Daoy (cell line): ENCODE data around the gene CCDC188. TPM values are rescaled to one million over a fixed set of nuclear protein-coding genes. Genes with fewer than 3 reads are reported as not detected.

ENCODE experiments used
- DNase-seq: peaks from one replicate; pipeline ENCODE4 v3.0.0-alpha.2; 2015; ENCODE audit warnings: low read depth
- total RNA-seq: library from RNA; depleted of rRNA; stranded (reverse); fragments of >200 nt; shearing (Covaris generic); gene quantifications from 2 replicates; pipeline ENCODE4 v1.2.3, GENCODE V29; 2014

Gene CCDC188
- total RNA-seq, 1 experiment from 2014 or later = 0.51 TPM

DNA sequence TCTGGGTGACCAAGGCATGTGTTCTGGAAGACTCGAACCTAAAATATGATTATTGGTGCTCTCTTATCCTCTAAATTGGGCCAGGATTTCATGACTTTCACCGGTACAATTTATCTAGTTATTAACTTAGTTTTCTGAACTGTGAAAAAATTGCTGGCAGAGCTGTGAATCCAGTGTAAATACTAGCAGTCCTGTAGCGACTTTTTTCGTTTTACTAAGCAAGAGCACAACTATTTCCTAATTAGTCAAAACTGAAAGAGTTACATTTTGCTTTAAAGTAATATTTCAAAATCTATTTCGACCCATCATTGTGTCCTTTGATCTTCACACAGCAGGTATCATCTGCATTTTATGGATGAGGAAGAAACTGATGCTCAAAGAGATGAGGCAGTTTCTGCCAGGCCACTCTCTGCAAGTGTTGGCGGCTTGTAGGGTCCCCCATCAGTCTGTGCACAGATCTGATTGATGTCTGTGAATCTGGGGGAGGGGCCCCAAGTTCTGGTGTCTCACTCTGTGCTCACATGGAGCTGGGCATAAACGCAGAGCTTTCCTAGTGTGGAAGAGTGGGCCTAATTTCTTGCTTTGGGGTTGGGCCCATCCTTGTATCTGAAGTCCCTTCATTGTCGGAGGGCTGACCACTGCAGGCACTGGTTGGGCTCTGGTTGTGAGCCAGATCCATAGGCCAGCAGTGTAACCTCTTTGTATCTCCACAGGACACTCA, 32.4 kb downstream of the CCDC188 start:
- DNase-seq = no peak

DNA sequence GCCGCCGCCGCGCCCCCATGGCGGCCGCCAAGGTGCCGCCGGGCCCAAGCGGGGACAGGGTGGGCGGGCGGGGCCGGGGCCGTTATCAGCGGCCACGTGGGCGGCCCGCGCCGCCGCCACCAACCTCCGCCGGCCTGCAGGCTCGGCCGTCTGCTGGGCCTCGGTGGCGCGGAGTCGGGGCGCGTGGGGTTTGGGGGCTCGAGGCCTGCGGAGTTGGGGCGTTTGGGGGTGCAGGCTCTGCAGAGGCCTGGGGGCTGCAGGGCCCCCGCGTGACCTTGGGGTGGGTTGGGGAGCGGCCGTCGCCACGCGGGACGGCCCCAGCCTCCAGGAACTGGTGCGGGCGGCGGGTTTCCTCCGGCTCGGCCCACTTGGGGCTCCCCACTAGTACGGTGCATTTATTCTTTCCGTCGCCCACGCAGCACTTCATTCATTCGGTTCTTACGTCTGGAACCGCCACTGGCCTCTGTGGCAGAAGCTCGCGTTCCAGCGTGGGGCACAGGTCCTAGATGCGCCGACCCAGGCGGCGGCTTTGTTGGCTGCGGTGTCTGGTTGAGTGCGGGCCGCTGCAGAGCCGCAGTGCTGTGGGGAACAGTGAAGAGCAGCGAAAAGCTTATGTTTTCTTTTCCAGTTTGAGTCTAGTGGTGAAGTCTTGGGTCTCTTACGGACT, 33.1 kb downstream of the CCDC188 start:
- no peak for DNase-seq

DNA sequence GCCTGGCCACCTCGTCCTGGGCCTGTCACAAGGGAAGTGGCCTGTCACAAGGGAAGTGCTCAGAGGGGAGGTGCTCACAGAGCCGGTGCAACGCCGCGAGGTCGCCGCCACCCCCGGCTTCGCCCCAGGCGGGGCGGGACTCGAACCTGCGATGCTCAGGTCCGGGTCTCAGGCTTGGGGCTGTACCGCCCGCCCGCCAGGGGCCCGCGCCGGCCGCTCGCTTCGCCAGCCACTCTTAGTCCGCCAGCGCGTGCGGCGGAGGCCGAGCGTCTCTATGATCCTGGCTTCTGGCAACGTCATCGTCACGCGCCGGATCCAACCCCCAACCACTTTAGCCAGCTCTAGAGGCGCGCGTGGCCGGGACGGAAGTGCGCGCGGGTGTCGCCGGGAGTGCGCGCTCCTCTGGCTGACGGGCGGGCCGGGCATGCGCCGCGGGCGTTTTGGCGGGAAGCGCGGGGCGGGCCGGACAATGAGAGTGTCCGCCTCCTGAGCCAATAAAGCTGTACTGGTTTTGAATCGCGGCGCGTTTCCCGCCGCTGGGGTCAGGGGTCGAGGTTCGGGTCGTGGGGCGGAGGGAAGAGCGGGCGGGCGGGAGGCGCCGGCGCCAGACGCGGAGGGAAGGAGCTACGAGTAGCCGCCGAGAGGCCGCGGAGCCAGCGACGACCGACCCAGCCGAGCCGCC, 33.8 kb downstream of the CCDC188 start, which contains the start of gene TRMT2A:
TSS of gene TRMT2A (minus strand) at position 276 of the 682 bp plus-strand sequence. CDS start 320 bp downstream, outside the sequence.
- DNase-seq = peak; percentile 99

GRCh38 chr22:20116376-20116950, 34.4 kb downstream of the CCDC188 start:
- no peak for DNase-seq

- DNase-seq = no peak
These were observed 35.0 kb downstream of the CCDC188 start, which contains the start of gene RANBP1 for GRCh38 chr22:20115691-20116375. Gene RANBP1, plus strand, starts transcription at chr22:20116104. Its CDS starts 81 bp downstream, at chr22:20116185.

GRCh38 chr22:20114506-20115475, 36.1 kb downstream of the CCDC188 start:
- no peak for DNase-seq

DNA sequence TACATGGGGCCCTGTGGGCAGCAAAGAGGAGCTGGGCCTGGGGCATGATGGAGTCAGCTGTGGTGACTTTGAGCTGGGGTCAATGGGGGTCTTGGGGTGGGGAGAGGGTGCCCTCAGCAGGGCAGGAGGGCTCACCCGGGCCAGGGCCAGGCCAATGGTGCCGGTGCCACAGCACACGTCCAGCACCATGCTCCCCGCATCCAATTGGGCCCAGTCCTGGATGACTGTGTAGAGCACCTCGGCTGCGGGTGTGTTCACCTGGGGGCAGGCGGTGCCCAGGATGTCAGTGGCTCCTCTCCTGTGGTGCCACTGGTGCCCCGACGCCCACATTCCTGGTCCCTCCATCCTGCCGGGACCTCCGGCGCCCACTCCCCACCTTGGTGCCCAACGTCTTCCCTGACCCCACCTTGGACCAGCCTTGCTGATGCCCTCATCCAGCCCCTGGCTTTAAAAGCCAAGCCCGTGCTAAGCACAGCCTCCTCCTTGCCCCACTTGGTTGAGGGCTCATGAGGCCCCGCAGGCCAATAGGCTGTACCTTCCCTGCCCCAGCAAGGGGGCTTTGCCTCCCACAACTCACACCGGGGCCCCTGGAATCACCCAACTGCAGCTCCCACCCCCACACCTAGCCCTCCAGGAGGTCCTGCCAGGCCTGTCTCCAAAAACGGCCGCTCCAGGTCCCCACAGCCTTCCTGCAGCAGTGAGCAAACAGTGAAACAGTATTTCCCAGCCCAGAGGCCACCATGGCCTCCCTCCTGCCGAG, 37.1 kb downstream of the CCDC188 start:
- DNase-seq = no peak

DNA sequence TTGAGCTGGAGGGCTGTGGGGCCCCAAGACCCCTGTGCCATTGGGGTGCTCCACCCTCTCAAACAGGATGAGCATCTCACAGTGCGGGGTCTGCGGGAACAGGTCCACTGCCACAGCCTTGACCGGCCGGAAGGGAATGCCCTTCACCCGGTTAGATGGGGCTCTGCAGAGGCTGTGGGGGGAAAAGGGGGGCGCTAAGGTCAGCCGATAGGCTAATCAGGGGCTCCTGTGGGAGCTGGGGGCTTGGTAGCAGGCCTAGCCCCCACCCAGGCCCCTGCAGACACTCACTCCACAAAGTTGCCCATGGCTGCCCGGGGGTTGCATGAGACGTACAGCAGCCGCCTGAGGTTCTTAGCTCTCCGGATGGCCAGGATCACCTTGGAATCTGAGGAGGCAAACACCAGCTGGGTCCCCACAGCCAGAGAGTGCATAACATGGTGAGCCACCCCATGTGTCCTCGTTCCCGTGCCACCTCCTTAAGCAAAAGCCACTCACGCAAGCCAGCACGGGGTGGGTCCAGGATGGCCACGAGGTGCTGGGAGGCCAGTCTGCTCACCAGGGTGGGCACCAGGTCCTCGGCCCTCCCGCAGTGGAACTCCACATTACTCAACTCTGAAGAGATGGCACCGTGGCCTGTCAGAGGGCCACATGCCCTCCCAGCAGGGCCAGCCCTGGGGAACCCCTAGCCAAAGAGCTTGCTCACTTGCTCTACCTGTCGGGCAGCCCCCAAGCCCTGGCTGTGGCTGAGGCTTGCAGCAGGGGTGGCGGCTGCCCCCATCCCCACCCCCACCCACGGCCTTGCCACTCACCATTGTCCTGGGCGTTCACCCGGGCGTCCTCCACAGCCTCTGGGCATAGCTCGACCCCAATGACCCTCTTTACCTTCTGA, 38.0 kb downstream of the CCDC188 start:
- DNase-seq = no peak

DNA sequence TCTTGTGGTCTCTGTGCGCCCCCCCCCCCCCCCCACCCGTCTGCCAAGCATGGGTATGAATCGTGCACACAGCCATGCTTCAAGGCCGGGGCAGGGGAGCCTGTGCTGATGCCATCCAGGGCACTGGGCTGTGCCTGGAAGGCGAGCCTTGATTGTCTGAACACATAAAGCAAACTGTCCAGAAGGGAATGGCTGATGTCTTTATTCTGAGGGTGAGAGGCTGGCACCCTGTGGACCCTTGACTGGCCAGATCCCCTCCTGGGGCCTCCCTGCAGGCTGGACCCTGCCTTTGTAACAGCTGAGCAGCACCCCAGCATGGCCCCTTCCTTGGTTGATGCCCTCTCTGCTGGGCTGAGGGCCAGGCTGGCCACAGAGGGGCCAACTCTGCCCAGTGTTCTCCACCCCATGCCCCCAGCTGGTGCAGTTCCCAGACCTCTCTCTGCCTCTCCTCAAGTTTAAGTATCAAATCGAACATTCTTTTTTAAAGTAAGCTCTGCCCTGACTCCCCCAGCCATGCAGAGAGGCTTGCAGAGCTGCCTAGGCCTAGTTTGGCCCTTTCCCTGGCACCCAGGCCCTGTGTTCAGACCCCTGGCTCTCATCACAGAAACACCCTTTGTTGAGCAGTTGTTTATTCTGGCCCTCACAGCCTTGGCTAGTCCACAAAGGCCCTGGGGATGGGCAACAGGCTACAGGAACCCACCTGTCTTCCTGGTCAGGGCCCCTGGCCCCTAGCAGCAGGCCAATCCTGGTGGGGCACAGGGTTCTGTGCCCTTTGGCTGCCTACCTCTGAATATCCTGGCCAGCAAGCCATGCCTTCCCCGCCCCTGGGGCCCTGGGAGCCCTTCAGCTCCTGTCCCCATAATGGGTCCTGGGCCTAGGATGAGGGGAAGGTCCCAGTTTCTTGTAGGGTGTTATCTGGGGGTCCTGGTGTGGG, 38.9 kb downstream of the CCDC188 start:
- DNase-seq = no peak

DNA sequence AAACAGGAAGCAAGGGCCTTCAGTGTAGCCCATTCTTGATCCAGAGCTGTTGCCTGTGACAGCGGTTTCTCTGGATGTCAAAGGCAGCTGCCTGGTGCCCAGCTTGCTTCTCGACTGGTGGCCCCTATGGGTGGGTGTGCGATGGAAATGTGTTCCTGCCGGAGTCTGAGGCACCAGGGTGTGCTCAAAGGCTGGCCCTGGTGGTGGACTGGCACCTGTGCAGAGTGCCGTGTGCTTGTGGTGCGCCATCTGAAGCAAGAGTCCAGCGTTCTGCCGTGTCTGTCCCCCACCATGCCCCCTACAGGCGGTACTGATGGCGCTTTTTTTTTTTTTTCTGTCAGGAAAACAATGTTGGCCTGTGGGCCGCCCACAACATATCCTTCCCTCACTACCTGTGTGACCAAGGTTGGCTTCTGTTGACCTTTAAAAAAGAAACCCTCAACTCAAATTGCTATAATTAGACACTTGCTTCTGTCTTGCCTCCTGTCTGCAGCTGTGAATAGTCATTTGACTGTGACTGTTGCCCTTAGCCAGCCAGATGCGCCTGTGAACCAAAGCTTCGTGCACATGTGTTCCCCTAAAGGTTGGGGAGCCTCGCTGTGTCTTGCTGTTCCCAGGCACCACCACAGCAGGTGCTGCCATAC, 39.7 kb downstream of the CCDC188 start:
- peak; percentile 55 for DNase-seq

- DNase-seq = no peak
These were observed 40.4 kb downstream of the CCDC188 start for GRCh38 chr22:20110359-20110985.

GRCh38 chr22:20109411-20110358, 41.2 kb downstream of the CCDC188 start:
- no peak for DNase-seq

- no peak for DNase-seq
These were observed 42.1 kb downstream of the CCDC188 start for GRCh38 chr22:20108757-20109230.

DNA sequence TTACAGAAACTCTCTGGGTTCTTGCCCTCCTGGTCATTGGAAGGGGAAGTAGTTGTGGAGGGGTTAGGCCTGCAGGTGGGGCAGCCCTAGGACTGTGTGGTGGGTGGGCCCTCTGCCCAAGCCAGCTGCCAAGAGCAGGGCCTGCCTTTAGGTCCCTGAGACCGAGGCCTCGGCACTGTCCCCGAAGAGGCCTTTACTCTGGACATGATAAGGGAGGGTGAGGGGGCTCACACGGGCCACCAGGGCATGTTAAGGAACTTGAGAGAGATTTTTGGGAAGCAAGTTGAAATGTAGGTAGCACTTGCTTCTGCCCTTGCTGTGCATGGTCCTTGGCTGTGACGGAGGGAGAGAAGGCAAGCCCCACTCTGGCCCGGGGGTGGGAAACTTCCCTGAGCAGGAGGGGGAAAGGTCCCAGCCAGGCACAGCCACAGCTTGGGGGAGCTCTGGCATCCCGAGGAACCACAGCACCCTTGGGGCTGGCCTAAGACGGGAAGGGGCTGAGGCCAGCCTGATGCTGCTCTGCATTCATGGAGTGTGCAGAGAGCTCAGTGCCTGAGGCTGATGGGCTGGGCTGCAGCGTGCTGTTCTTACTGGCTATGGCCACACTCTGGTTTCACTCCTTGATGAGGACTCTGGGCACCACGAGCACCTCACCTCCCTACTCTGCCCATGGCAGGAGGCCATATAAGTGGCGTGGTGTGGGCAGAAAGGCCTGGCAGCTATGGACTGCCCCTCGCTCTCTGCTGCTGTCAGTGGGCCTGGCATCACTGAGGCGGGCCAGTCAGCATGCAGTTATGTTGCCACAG, 42.7 kb downstream of the CCDC188 start:
- no peak for DNase-seq
